Hematopoietic multipotent progenitor cell treated with erythropoietin and hydrocortisone succinate and interleukin-3 and kit ligand, for 6 days (in vitro differentiated cells): ENCODE results near the gene PKD2.
"Not testable (repeated sequence)": the region's sequence is repeated elsewhere in the genome, so short reads cannot be mapped to it uniquely, and the experiment has no call there.

Source experiments
- DNase-seq: peaks from one replicate; pipeline ENCODE4 v3.0.0-alpha.2; 2015

PKD2 gene

GRCh38 chr4:88078579-88078978, 71.1 kb downstream of the PKD2 start:
- no peak for DNase-seq

- no peak for DNase-seq
Measured at GRCh38 chr4:88080626-88081025, 73.2 kb downstream of the PKD2 start.

- no peak for DNase-seq
Measured at GRCh38 chr4:88087004-88087403, 79.6 kb downstream of the PKD2 start.

- DNase-seq: no peak
Measured at GRCh38 chr4:88090898-88091297, 83.5 kb downstream of the PKD2 start.

- DNase-seq: no peak
Measured at GRCh38 chr4:88091378-88091777, 83.9 kb downstream of the PKD2 start.

GRCh38 chr4:88093874-88094273, 86.4 kb downstream of the PKD2 start:
- DNase-seq: no peak

- DNase-seq: no peak
Measured at GRCh38 chr4:88097301-88097700, 89.9 kb downstream of the PKD2 start.

- DNase-seq: no peak
Measured at GRCh38 chr4:88097781-88098180, 90.3 kb downstream of the PKD2 start.

- DNase-seq: no peak
Measured at GRCh38 chr4:88098993-88099752, 91.7 kb downstream of the PKD2 start.

- peak; percentile 43 for DNase-seq
Measured at GRCh38 chr4:88101165-88101564, 93.7 kb downstream of the PKD2 start.

GRCh38 chr4:88102026-88102425, 94.6 kb downstream of the PKD2 start:
- peak; percentile 75 for DNase-seq

GRCh38 chr4:88104902-88105610, 97.6 kb downstream of the PKD2 start:
- no peak for DNase-seq

GRCh38 chr4:88106205-88106604, 98.8 kb downstream of the PKD2 start:
- DNase-seq: no peak

GRCh38 chr4:88107406-88108107, 100.1 kb downstream of the PKD2 start:
- peak; percentile 66 for DNase-seq

GRCh38 chr4:88108108-88108465, 100.7 kb downstream of the PKD2 start:
- not testable (repeated sequence) for DNase-seq

GRCh38 chr4:88108747-88109122, 101.3 kb downstream of the PKD2 start:
- no peak for DNase-seq

GRCh38 chr4:88109123-88109881, 101.9 kb downstream of the PKD2 start:
- no peak for DNase-seq

GRCh38 chr4:88110826-88111225, 103.4 kb downstream of the PKD2 start:
- DNase-seq: no peak

GRCh38 chr4:88112856-88113255, 105.4 kb downstream of the PKD2 start:
- no peak for DNase-seq

GRCh38 chr4:88115587-88115986, 108.2 kb downstream of the PKD2 start:
- DNase-seq: no peak

- no peak for DNase-seq
Measured at GRCh38 chr4:88119943-88120342, 112.5 kb downstream of the PKD2 start.

GRCh38 chr4:88122260-88122659, 114.8 kb downstream of the PKD2 start:
- DNase-seq: not testable (repeated sequence)
